ENCODE measurements around the gene ATP2A2.
A peak's percentile ranks its signal among the peaks of the same experiment; 100 is the strongest.

ATP2A2 gene

GRCh38 chr12:110277530-110278254 lies 3.4 kb upstream of the ATP2A2 start:
- no peak for TF ChIP-seq CTCF (conservative IDR thresholded peaks at IDR 0.05; ENCODE audit: low read depth, low read length)
- no peak overlapping the region for H3K4me3 ChIP-seq (ENCODE audit: low read length)
- DNase-seq (ENCODE audit: low read depth), result no peak

- H3K4me3 ChIP-seq (ENCODE audit: low read length), result no peak overlapping the region
- DNase-seq (ENCODE audit: low read depth), result no peak
- no peak for TF ChIP-seq CTCF (conservative IDR thresholded peaks at IDR 0.05; ENCODE audit: low read depth, low read length)
These were observed 2.9 kb upstream of the ATP2A2 start for GRCh38 chr12:110278255-110278536.

- DNase-seq (ENCODE audit: low read depth), result no peak
- peak overlapping the region; percentile 71 for H3K4me3 ChIP-seq (ENCODE audit: low read length)
- TF ChIP-seq CTCF (conservative IDR thresholded peaks at IDR 0.05; ENCODE audit: low read depth, low read length), result no peak
These were observed 1.3 kb upstream of the ATP2A2 start for GRCh38 chr12:110279566-110280375.

GRCh38 chr12:110280392-110280778 lies 662 bp upstream of the ATP2A2 start:
- TF ChIP-seq CTCF (conservative IDR thresholded peaks at IDR 0.05; ENCODE audit: low read depth, low read length), result no peak
- no peak for DNase-seq (ENCODE audit: low read depth)
- peak overlapping the region; percentile 71 for H3K4me3 ChIP-seq (ENCODE audit: low read length)

GRCh38 chr12:110281549-110282299 lies 677 bp downstream of the ATP2A2 start:
- peak overlapping the region; percentile 68 for H3K4me3 ChIP-seq (ENCODE audit: low read length)
- DNase-seq (ENCODE audit: low read depth), result no peak
- TF ChIP-seq CTCF (conservative IDR thresholded peaks at IDR 0.05; ENCODE audit: low read depth, low read length), result no peak

- no peak for TF ChIP-seq CTCF (conservative IDR thresholded peaks at IDR 0.05; ENCODE audit: low read depth, low read length)
- H3K4me3 ChIP-seq (ENCODE audit: low read length), result peak overlapping the region; percentile 68
- DNase-seq (ENCODE audit: low read depth), result no peak
These were observed 1.3 kb downstream of the ATP2A2 start for GRCh38 chr12:110282300-110282860.
